Activated CD8-positive, alpha-beta memory T cell treated with anti-CD3 and anti-CD28 coated beads, Interleukin-2, amount 50 U/mL, for 1 hour (primary cell): Measurements from ENCODE around the gene ZBTB39.
"Not testable (repeated sequence)": the region's sequence is repeated elsewhere in the genome, so short reads cannot be mapped to it uniquely, and the experiment has no call there.

ENCODE experiments used
- DNase-seq: peaks from one replicate; pipeline ENCODE4 v3.0.0-alpha.2; 2020; ENCODE audit errors: extremely low read depth

The ZBTB39 gene

GRCh38 chr12:57031138-57031725 lies 24.9 kb upstream of the ZBTB39 start:
- no peak for DNase-seq

- no peak for DNase-seq
Measured at GRCh38 chr12:57029457-57029856, 23.1 kb upstream of the ZBTB39 start.

DNA sequence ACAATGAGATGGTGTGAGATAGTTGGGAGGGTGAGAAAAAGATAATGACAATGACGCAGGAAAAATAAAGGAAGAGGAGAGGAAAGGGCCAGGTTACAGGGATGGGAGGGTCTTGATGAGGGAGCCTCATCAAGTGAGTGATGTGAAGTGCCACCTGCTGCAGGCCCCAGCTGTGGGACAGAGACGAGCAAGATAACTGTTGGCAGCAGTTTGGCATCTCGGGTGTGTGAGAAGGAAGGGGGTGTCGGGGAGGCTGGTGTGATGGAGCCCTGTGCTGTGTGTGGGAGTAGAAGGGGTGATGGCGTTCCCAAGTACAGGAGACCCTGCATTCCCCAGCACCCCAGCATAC lies 21.4 kb upstream of the ZBTB39 start:
- DNase-seq: no peak

DNA sequence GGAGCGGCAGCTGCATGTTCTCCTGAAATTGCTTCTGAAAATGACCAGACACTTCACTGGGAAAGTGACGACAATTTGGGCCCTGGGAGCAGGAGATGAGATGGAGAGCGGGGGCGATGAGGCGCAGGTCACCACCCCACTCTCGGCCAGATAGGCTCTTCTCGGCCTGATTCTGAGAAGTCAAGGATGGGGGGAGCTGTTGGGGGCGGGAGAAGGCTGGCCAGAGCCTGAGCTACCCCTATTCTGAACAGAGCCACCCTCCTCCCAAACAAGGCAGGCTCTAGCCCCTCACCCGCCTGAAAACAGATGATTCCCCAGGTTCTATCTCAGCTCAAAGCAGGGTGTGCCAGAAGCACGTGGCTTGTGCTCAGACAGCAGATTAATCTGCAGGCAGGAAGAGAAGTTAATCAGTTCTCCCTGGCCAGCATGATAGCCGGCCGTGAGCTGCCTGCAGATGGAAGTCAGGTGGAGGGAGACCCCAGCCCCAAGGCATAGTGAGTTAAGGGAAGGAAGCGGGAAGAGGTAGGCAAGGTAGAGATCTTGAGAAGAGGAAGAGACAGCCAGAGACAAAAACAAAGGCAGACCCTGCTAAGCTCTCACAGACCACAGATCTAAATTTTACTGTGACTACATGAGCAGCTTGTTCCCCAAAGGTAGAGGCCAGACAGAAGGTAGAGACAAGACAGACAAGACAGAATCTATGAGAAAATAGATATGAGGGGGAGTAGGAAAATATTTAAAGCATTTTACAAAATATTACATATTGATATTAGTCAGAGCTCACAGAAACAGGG lies 20.9 kb upstream of the ZBTB39 start:
- no peak for DNase-seq

- DNase-seq: no peak
Measured at GRCh38 chr12:57025196-57025595, 18.9 kb upstream of the ZBTB39 start.

GRCh38 chr12:57022324-57022723 lies 16.0 kb upstream of the ZBTB39 start:
- not testable (repeated sequence) for DNase-seq

DNA sequence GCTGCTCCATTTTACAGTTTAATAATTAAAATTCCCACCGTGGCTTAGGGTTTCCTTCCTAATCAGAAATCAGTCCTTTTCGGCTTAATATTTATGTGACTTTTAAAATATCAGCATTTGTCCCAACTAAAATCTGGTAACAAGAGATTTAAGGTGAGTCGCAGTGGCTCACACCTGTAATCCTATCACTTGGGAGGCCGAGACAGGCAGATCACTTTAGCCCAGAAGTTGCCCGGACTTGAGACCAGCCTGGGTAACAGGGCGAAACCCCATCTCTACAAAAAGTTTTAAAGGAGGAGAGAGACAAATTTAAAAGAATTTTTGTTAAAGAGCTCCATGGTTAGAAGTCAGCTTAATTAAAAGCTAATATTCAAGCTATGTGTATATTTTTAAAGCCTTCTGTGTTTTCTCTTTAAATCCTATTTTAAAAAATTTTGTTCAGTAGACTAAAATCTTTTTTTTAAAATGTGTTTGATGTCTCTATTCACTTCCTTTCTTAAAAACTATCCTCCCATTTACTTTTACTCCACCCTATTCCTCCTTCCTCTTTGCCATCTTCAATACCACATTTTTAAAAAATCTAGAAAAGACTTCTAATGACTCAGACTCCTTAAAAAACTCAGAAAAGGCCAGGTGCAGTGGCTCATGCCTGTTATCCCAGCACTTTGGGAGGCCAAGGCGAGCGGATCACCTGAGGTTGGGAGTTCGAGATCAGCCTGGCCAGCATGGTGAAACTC lies 13.8 kb upstream of the ZBTB39 start:
- no peak for DNase-seq

DNA sequence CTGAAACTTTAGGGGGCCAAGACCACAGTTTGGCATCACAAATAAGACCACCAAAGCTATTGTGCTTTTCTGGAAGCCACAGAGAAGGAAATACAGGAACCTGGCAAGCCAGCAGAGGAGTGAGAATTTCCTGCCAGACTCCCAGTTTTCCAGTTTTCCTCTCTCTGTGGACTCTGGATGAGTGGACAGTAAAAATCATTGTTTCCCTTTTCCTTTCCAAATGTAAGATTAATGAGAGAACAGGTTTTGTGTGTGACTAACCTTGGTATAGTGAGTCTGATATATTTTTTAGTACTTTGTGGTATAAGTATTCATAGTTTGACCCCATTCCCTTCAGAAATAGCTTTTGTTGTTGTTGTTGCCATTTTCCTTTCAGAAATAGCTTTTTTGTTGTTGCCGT lies 12.6 kb upstream of the ZBTB39 start:
- no peak for DNase-seq

GRCh38 chr12:57018353-57018752 lies 12.0 kb upstream of the ZBTB39 start:
- DNase-seq: not testable (repeated sequence)

DNA sequence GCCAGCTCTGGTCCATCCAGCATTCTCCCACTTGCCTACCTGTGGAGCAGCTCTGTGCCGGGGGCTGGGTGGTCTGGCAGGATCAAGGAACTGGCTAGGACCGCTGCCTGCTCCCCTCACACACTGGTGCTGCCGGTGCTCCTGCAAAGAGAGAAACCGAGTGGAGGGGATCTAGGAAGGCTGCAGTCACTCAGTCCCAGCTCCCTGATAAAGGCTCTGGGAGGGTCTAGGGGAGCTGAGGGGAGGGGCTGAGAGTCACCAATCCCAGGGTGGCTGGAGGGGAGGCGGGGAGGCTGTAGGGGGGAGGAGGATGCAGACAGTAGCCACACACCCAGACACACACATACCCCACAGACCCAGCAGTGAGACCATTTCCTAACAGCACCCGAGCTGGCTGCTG lies 10.0 kb upstream of the ZBTB39 start, which contains the start of gene TAC3:
TSS of gene TAC3 (minus strand) at position 182 of the 400 bp plus-strand sequence. CDS start 732 bp downstream, outside the sequence.
- no peak for DNase-seq

GRCh38 chr12:57012600-57013465 lies 6.5 kb upstream of the ZBTB39 start:
- no peak for DNase-seq

GRCh38 chr12:57011438-57012424 lies 5.4 kb upstream of the ZBTB39 start:
- DNase-seq: no peak

DNA sequence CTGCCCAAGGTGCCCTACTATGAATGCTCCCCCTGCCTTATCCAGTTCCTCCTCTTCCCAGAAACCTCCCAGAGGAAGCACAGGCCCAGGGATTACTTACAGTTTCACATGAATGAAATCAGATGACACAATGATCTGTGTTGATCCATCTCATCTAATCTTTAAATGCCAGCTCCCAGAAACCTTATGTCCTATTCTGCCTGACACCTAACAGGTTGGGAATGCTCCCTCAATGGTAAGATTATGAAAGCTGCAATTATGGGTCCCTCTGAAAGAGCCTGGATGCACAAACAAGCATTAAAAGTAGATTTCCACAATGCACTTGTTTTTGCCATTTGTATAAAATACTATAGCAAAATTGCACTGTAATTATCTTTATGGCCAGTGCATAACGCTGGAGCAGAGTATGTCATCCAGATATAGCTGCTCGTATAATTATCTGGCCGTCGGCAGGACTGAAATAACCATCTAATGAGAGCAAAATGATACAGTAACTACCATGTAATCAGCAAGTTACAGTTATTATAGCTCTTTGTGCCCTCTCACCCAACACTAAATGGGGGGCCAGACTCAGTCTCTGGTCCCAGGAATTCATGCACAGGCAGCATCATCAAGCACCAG lies 4.4 kb upstream of the ZBTB39 start:
- no peak for DNase-seq

DNA sequence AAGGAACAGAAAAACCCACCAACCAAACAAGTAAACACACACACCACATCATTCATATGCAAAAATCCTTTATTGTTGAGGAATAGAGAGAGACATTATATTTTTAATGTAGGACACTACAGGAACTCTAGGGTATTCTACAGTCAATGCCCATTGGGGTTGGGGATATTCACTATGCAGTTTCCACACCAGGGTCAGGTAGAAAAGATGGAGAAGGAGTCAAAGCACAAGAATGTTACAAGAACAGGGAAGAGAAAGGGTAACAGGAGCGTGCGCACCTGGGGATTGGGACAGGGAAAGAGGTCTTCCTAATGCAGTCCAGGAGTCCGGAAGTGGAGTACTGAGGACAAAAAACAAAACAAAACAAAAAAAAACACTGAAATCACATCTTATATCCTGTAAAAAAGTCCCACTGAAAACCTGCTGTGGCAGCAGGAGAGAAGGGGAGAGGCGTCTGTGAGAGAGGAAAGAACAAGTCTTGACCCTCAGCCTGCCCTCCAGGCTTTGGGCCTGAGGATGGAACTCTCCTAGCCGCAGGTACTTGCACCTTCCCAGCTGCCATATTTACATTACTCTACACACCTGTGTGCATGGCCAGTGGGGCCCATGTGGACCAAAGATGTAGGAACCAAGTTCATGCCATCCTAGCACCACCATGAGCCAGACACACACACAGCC lies 3.7 kb upstream of the ZBTB39 start:
- DNase-seq: no peak

DNA sequence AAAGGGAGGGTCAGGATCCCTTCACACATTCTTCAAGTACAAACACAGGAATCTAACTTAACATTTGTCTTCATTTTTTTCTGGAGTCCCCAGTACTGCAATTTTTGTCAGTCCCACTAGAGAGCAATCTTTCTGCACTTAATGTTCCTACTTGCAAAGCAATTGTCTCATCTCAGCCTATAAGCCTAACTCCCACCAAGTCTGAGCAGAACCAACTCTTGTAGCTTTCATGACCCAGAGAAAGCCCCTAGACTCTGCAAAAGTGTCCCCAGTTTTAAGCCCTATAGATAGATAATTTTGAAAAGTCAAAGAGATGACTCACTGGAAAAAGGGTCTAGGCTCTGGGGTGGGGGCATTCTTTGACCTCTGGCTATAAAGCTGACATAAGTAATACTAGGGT lies 1.8 kb upstream of the ZBTB39 start:
- DNase-seq: no peak

DNA sequence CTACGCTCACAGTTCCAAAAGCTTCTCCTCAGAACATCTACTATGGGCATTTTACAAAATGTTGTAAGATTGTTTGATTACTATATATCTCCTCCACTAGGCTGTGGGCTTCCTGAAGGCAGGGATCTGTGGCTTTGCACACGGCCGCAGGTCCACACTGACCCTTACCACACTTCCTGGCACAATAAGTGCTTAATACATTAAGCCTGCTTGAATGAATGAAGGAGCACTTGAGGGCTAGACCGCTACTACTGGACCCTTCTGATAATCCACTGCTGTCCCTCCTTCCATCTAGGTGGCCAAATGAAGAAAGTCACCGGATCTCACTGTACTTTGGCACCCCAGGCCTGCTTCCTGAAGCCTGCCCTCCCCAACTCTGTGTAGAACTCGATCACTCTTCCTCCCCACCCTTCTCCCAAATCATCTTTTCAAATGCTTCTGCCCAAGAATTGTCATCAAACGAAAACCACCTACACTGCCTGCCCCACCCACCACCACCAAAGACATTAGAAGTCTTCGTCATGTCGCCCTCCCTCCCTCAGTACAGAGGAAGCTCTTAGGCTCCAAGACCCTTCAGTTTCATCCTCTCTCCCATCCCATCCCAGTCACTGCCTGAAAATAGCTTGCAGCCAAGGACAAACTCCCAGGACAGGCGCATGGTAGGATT lies 596 bp upstream of the ZBTB39 start:
- DNase-seq: no peak

- no peak for DNase-seq
Measured at GRCh38 chr12:57004651-57005050, 1.7 kb downstream of the ZBTB39 start.

DNA sequence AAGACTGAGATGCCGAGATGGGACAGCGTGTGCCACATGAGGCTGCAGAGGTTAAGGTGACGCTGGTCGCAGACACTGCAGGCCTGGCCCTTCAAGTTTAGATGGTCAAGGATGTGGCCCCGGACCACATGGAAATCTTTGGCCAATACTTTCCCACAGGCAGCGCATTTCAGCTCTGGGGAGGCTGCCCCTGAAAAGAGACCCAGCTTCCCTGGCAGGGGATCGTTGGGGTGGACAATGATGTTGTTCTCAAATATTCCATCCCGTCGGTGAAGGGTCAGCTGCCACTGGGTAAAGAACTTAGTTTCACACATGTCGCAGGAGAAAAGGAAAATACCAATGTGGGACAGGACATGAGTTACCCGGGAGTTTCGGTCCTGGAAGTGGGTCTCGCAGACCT lies 3.0 kb downstream of the ZBTB39 start:
- DNase-seq: no peak

- DNase-seq: peak; percentile 37
Measured at GRCh38 chr12:57001448-57001906, 4.9 kb downstream of the ZBTB39 start.
